B cell (primary cell): Measurements from ENCODE around the gene KREMEN2. TPM values are rescaled to one million over a fixed set of nuclear protein-coding genes. Genes with fewer than 3 reads are reported as not detected.

Experiments
- ATAC-seq: fragments of 200-7000 bp; cut with Tn5 transposase; one replicate; pipeline ENCODE4 v1.10.0; 2021; ENCODE audit warnings: low read depth, mild to moderate bottlenecking, moderate number of reproducible peaks, moderate library complexity
- CTCF ChIA-PET: fragments of 350-600 bp; sonication (Branson Sonifier 250); formaldehyde crosslinking; loops from one replicate; lab custom pipeline; 2021; ENCODE audit warnings: antibody characterized with exemption, inconsistent platforms; lab: Charles Lee
- POLR2A ChIA-PET: fragments of 350-600 bp; sonication (Branson Sonifier 250); formaldehyde crosslinking; loops from one replicate; lab custom pipeline; 2021; ENCODE audit warnings: antibody characterized with exemption; lab: Charles Lee
- DNase-seq: peaks from one replicate; pipeline ENCODE4 v3.0.0; 2013
- H2AFZ ChIP-seq: 2 replicates; pipeline ENCODE4 v1.6.1; 2012; ENCODE audit warnings: mild to moderate bottlenecking, low read depth, low read length; ENCODE audit not compliant: insufficient read depth, poor library complexity, severe bottlenecking
- H3K27ac ChIP-seq, 2 donors: 1 replicate in 1 of 2; 2 replicates in 1 of 2; pipeline ENCODE4 v1.5.1; 2012 to 2013; ENCODE audit warnings: low read length in 2 of 2, mild to moderate bottlenecking in 2 of 2, moderate library complexity in 1 of 2
- H3K27me3 ChIP-seq, 4 experiments: fragments of 200-600 bp in 1 of 4; sonication (generic) in 1 of 4; replicated peaks in 1 of 4; 1 replicate in 2 of 4; 2 replicates in 2 of 4; pipeline versions ENCODE4 v1.6.1 to v1.7.0; 2013 to 2016; ENCODE audit warnings: low read length in 3 of 4, mild to moderate bottlenecking in 2 of 4, mixed read lengths in 1 of 4, moderate library complexity in 1 of 4; ENCODE audit not compliant: insufficient read depth in 4 of 4, control insufficient read depth in 3 of 4; ENCODE audit errors: control extremely low read depth in 1 of 4
- H3K36me3 ChIP-seq, 2 experiments: replicated peaks in 1 of 2; 1 replicate in 1 of 2; 2 replicates in 1 of 2; pipeline versions ENCODE4 v1.6.1 to v1.7.1; 2013; ENCODE audit warnings: low read length in 1 of 2; ENCODE audit not compliant: insufficient read depth in 2 of 2, control insufficient read depth in 1 of 2; ENCODE audit errors: control extremely low read depth in 1 of 2, extremely low read depth in 1 of 2
- H3K4me1 ChIP-seq, 2 donors: fragments of 200-600 bp in 1 of 2; sonication (generic) in 1 of 2; 1 replicate in 1 of 2; 2 replicates in 1 of 2; pipeline versions ENCODE4 v1.5.1 to v1.6.1; 2013 to 2017; ENCODE audit warnings: low read length in 2 of 2; ENCODE audit not compliant: control insufficient read depth in 2 of 2, insufficient read depth in 2 of 2
- H3K4me2 ChIP-seq: replicated peaks from 2 replicates; pipeline ENCODE3; 2012; ENCODE audit warnings: mild to moderate bottlenecking, low read depth, low read length; ENCODE audit not compliant: poor library complexity, severe bottlenecking
- H3K4me3 ChIP-seq, 5 experiments: fragments of 200-600 bp in 1 of 5; sonication (generic) in 1 of 5; 1 replicate in 3 of 5; 2 replicates in 2 of 5; pipeline versions ENCODE4 v1.5.1 to v1.7.0; 2011 to 2016; ENCODE audit warnings: low read length in 4 of 5, mild to moderate bottlenecking in 4 of 5, low read depth in 2 of 5, control low read depth in 1 of 5, moderate library complexity in 1 of 5; ENCODE audit not compliant: insufficient read depth in 1 of 5; ENCODE audit errors: control extremely low read depth in 1 of 5, extremely low read depth in 1 of 5
- H3K79me2 ChIP-seq: fragments of 200-600 bp; sonication (generic); one replicate; pipeline ENCODE4 v1.6.0; 2016; ENCODE audit warnings: low read length; ENCODE audit not compliant: control insufficient read depth, insufficient read depth
- H3K9ac ChIP-seq: fragments of 200-600 bp; sonication (generic); 2 replicates; pipeline ENCODE4 v1.6.1; 2017; ENCODE audit warnings: mild to moderate bottlenecking, low read length, moderate library complexity
- H3K9me3 ChIP-seq, 3 donors: one replicate each; pipeline versions ENCODE4 v1.6.1 to v1.7.1; 2013; ENCODE audit warnings: low read length in 2 of 3; ENCODE audit not compliant: control insufficient read depth in 2 of 3, insufficient read depth in 1 of 3; ENCODE audit errors: control extremely low read depth in 1 of 3
- H4K20me1 ChIP-seq: 2 replicates; pipeline ENCODE4 v1.6.0; 2012; ENCODE audit warnings: mild to moderate bottlenecking, low read length; ENCODE audit not compliant: insufficient read depth, control insufficient read depth, poor library complexity, severe bottlenecking
- H3K27ac Mint-ChIP-seq: one replicate; pipeline ENCODE4 v1.8.0; 2021; ENCODE audit warnings: mixed read lengths
- H3K27me3 Mint-ChIP-seq: one replicate; pipeline ENCODE4 v1.8.0; 2021; ENCODE audit warnings: mixed read lengths
- H3K4me1 Mint-ChIP-seq: one replicate; pipeline ENCODE4 v1.8.0; 2021; ENCODE audit warnings: mixed read lengths
- H3K4me3 Mint-ChIP-seq: one replicate; pipeline ENCODE4 v1.8.0; 2021; ENCODE audit warnings: mixed read lengths
- H3K9me3 Mint-ChIP-seq: one replicate; pipeline ENCODE4 v1.8.0; 2022; ENCODE audit warnings: mixed read lengths; ENCODE audit not compliant: insufficient read depth
- EZH2 ChIP-seq: IDR thresholded peaks from 2 replicates; pipeline ENCODE4 v1.6.1; 2012; ENCODE audit warnings: borderline replicate concordance, low read depth, mild to moderate bottlenecking, moderate library complexity, low read length; ENCODE audit not compliant: insufficient read depth, poor library complexity, severe bottlenecking
- WGBS: methylation state at CpG from one replicate; pipeline ENCODE4 v1.1.5; 2013; ENCODE audit warnings: missing lambda C conversion rate; ENCODE audit not compliant: insufficient coverage; 5-methylcytosine and 5-hydroxymethylcytosine counted together
- intact Hi-C: fragments of 100-400 bp; cut with micrococcal nuclease; formaldehyde crosslinking; loops from one replicate; pipeline ENCODE4 v1.10.0; 2022
- polyA plus RNA-seq: library from polyadenylated mRNA; depleted of rRNA; stranded (reverse); fragments of >200 nt; gene quantifications from 2 replicates; pipeline ENCODE4 v1.2.3, GENCODE V29; 2012
- total RNA-seq, 2 donors: library from RNA; stranded (reverse); fragments of 120-200 nt in 1 of 2; gene quantifications; 1 replicate in 1 of 2; 2 replicates in 1 of 2; pipeline versions ENCODE4 v1.2.3 to v1.2.4, GENCODE V29; 2013 to 2022
- TF ChIP-seq, protein P1 (sequence below): fragments of 200-600 bp; IDR thresholded peaks from one replicate; pipeline ENCODE4 v1.8.0; 2022; ENCODE audit warnings: antibody characterized with exemption, mild to moderate bottlenecking

KREMEN2 gene
- total and polyA plus RNA-seq, 2 donors (not counting 1 experiment from before 2014, with no cell fraction given), result 0.17 to 1.1 TPM

DNA sequence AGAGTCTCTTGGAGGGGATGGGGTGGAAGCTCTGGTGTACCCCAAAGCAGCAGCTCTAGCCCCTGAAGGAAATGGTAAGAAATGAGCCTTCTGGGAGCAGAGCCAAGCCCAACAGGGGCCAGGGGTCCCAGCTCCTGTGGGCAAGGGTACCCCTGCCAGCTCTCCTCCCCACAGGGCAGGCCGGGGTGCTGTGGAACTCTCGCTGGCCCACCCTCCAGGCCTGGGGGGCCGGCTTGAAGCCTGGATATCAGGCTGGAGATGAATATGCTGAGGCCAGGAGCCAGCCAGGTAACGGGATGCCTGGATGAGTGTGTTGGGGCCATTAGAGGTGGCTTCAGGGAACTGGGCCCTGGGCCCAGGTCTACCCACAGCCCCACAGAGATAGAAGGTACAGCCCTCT is 36.5 kb downstream of the KREMEN2 start:
- ChIA-PET CTCF (interaction anchor here (9.6 kb wide), 1 partner anchor 29 kb away, joined by 213 read pairs; no protein-coding TSS in a partner anchor), POLR2A (no interaction called here)
- H4K20me1 ChIP-seq, result no peaks in the 10 kb centered on the region

DNA sequence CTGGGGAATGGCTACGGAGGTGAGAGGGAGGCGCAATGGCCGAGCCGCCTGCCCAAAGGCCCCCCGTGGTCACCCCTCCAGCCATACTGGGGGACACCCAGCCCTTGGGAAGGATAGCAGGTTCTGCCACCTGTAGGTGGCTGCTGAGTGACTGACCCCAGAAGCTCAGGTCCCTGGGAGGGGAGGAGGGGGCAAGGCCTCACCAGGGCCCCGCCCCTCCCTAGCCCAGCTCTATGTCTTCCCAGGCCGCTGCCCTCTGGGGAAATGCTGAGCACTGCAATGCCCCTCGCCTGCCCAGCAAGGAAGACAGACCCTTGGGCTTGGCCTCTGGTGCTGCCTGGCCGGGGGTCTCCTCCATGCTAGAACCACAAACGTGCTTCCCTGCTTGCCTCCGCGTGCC is 37.2 kb downstream of the KREMEN2 start:
- WGBS, result 76% methylated on average over 11 of the region's 12 CpGs
- peaks cover 0 to 5% (median 0%) of the 10 kb centered on the region in 3 donors for H3K9me3 ChIP-seq
- ChIA-PET CTCF (interaction anchor here (9.6 kb wide), 1 partner anchor 28 kb away, joined by 213 read pairs; no protein-coding TSS in a partner anchor), POLR2A (no interaction called here)
- Mint-ChIP-seq H3K27ac (peak overlapping the region; percentile 74), H3K27me3 (peaks cover 3% of the 10 kb centered on the region), H3K4me1 (peaks cover 6% of the 10 kb centered on the region), H3K4me3 (no peak overlapping the region), H3K9me3 (no peaks in the 10 kb centered on the region)
- ATAC-seq (no peak), DNase-seq (no peak)
- H3K9ac ChIP-seq, result no peak overlapping the region
- H3K27me3 ChIP-seq, result peaks cover 0 to 8% (median 0%) of the 10 kb centered on the region in 4 experiments
- no peak overlapping the region for H3K4me3 ChIP-seq
- peaks cover 3 to 8% of the 10 kb centered on the region in 2 donors for H3K4me1 ChIP-seq
- no peaks in the 10 kb centered on the region for H3K36me3 ChIP-seq
- H4K20me1 ChIP-seq, result no peaks in the 10 kb centered on the region
- no peak overlapping the region for H3K27ac ChIP-seq
- TF ChIP-seq EZH2, result no peak
- TF ChIP-seq, protein P1, sequence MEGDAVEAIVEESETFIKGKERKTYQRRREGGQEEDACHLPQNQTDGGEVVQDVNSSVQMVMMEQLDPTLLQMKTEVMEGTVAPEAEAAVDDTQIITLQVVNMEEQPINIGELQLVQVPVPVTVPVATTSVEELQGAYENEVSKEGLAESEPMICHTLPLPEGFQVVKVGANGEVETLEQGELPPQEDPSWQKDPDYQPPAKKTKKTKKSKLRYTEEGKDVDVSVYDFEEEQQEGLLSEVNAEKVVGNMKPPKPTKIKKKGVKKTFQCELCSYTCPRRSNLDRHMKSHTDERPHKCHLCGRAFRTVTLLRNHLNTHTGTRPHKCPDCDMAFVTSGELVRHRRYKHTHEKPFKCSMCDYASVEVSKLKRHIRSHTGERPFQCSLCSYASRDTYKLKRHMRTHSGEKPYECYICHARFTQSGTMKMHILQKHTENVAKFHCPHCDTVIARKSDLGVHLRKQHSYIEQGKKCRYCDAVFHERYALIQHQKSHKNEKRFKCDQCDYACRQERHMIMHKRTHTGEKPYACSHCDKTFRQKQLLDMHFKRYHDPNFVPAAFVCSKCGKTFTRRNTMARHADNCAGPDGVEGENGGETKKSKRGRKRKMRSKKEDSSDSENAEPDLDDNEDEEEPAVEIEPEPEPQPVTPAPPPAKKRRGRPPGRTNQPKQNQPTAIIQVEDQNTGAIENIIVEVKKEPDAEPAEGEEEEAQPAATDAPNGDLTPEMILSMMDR, result no peak
- intact Hi-C loops, result no loop called here
- no peaks in the 10 kb centered on the region for H3K79me2 ChIP-seq
- H2AFZ ChIP-seq, result no peak overlapping the region
- H3K4me2 ChIP-seq, result no peak overlapping the region

More for the DNA sequence above, 36.5 kb downstream of the KREMEN2 start:
- ATAC-seq (no peak), DNase-seq (no peak)
- Mint-ChIP-seq H3K27me3 (peaks cover 3% of the 10 kb centered on the region), H3K4me3 (no peak overlapping the region), H3K9me3 (no peaks in the 10 kb centered on the region), H3K27ac (no peak overlapping the region), H3K4me1 (peaks cover 6% of the 10 kb centered on the region)
- Histone ChIP-seq H3K27ac (no peak overlapping the region), H3K36me3 (no peaks in the 10 kb centered on the region), H3K27me3 (peaks cover 0 to 8% (median 0%) of the 10 kb centered on the region in 4 experiments), H3K9ac (no peak overlapping the region), H3K4me1 (peaks cover 3 to 8% of the 10 kb centered on the region in 2 donors), H3K4me3 (no peak overlapping the region), H3K79me2 (no peaks in the 10 kb centered on the region), H3K4me2 (no peak overlapping the region), H2AFZ (no peak overlapping the region), H3K9me3 (peaks cover 0 to 5% (median 0%) of the 10 kb centered on the region in 3 donors)
- intact Hi-C loops, result no loop called here
- no peak for TF ChIP-seq EZH2
- TF ChIP-seq, protein P1, result no peak
- 82% methylated on average over 3 of the region's 4 CpGs for whole genome bisulfite sequencing
